ENCODE results near the gene WDR88. TPM values are rescaled to one million over a fixed set of nuclear protein-coding genes. Genes with fewer than 3 reads are reported as not detected.

WDR88 gene
- polyA plus RNA-seq, 3 donors, result not detected

DNA sequence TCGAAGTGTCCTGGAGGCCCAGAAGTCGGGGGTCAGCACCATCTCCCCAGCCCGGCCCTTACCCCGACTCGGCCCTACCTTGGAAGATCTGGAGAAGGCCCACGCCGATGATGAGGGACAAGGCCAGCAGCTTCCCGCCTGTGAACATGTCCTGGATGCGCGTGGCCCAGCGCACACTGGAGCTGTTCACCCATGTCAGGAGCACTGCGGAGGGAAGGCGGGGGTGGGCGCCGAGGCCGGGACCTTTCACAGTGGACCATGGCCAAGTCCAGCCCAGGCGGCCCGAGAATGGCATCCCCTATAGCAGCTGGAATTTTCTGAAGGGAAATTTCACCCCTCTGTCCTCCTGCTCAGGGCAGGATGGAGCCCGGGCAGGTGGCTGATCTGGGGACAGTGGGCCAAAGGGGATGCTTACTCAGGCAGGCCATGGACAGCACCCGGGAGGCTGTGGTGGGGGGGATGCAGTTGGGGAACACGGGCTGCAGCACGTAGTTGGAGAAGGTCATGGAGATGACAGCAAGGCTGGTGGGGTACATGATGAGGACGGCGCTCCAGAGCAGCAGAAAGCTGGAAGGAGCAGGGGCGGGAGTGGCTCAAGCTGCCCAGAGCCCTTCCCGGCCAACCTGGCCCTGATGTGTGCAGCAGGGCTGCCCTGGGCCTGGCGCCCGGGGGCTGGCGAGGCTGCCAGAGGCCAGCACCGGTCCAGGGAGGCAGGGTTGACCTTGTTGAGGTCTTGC, 80.7 kb downstream of the WDR88 start:
- H3K27ac Mint-ChIP-seq, result peak overlapping the region in 1 of 7 donors; percentile 68
- DNase-seq, result no peak
- Histone ChIP-seq H3K4me1 (ENCODE audit: control insufficient read depth in 1 of 2, insufficient read depth in 2 of 2, low read length in 2 of 2) (peaks cover 10 to 13% of the 10 kb centered on the region in 2 donors), H3K27me3 (ENCODE audit: control insufficient read depth in 2 of 2, insufficient read depth in 2 of 2, low read length in 2 of 2) (no peaks in the 10 kb centered on the region), H3K9ac (ENCODE audit: insufficient read depth, low read length, poor library complexity, severe bottlenecking) (no peak overlapping the region), H4K20me1 (ENCODE audit: insufficient read depth, low read length) (no peaks in the 10 kb centered on the region), H3K4me2 (replicated peaks; ENCODE audit: extremely low read depth, low read length, poor library complexity, severe bottlenecking) (no peak overlapping the region), H3K4me3 (replicated peaks in 1 of 3; ENCODE audit: low read depth in 2 of 3, low read length in 3 of 3) (no peak overlapping the region), H2AFZ (ENCODE audit: insufficient read depth, low read depth, low read length, poor library complexity, severe bottlenecking) (no peak overlapping the region), H3K36me3 (replicated peaks in 1 of 2; ENCODE audit: control insufficient read depth in 1 of 2, insufficient read depth in 2 of 2, low read length in 2 of 2) (peaks cover 3 to 4% of the 10 kb centered on the region in 2 donors), H3K27ac (ENCODE audit: low read depth in 1 of 2, low read length in 2 of 2) (no peak overlapping the region), H3K9me3 (replicated peaks in 1 of 2; ENCODE audit: control insufficient read depth in 1 of 2, insufficient read depth in 1 of 2, low read length in 2 of 2) (no peaks in the 10 kb centered on the region), H3K79me2 (ENCODE audit: insufficient read depth, low read length) (no peaks in the 10 kb centered on the region)
- intact Hi-C loops (cut with micrococcal nuclease), result no loop called here
- peaks cover 0 to 2% (median 0%) of the 10 kb centered on the region in 3 donors for H3K27me3 Mint-ChIP-seq (ENCODE audit: low read depth in 3 of 3)
- peaks cover 0 to 7% of the 10 kb centered on the region in 2 donors for H3K36me3 Mint-ChIP-seq
- no peaks in the 10 kb centered on the region for H3K9me3 Mint-ChIP-seq
- H3K4me3 Mint-ChIP-seq, result no peak overlapping the region
- peaks cover 10% of the 10 kb centered on the region for H3K4me1 Mint-ChIP-seq
- WGBS (ENCODE audit: insufficient coverage), result 94% methylated on average over 29 of the region's 30 CpGs
- TF ChIP-seq, protein P1, sequence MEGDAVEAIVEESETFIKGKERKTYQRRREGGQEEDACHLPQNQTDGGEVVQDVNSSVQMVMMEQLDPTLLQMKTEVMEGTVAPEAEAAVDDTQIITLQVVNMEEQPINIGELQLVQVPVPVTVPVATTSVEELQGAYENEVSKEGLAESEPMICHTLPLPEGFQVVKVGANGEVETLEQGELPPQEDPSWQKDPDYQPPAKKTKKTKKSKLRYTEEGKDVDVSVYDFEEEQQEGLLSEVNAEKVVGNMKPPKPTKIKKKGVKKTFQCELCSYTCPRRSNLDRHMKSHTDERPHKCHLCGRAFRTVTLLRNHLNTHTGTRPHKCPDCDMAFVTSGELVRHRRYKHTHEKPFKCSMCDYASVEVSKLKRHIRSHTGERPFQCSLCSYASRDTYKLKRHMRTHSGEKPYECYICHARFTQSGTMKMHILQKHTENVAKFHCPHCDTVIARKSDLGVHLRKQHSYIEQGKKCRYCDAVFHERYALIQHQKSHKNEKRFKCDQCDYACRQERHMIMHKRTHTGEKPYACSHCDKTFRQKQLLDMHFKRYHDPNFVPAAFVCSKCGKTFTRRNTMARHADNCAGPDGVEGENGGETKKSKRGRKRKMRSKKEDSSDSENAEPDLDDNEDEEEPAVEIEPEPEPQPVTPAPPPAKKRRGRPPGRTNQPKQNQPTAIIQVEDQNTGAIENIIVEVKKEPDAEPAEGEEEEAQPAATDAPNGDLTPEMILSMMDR (IDR thresholded peaks at IDR 0.05), result no peak

DNA sequence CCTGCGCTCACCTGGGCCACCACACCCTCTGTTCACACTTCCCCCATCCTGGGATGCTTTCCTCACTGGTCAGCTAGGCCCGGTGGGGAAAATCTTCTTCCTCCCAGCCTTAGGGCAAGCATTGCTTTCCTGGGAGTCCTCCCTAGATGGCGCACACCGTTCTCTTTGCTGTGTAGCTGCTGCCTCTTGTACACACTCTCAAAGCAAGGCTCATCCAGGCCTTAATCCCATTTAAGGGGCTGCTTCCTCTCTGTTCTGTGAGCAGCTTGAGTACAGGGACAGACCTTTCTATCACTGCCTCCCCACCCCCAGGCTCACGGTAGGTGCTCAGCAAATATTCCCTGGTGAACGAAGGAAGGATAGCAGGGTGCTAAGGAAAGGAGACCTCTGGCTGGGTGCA, 82.7 kb downstream of the WDR88 start:
- H3K9me3 ChIP-seq (replicated peaks in 1 of 2; ENCODE audit: control insufficient read depth in 1 of 2, insufficient read depth in 1 of 2, low read length in 2 of 2), result no peaks in the 10 kb centered on the region
- no peak overlapping the region for H2AFZ ChIP-seq (ENCODE audit: insufficient read depth, low read depth, low read length, poor library complexity, severe bottlenecking)
- no peaks in the 10 kb centered on the region for H3K27me3 ChIP-seq (ENCODE audit: control insufficient read depth in 2 of 2, insufficient read depth in 2 of 2, low read length in 2 of 2)
- H3K9ac ChIP-seq (ENCODE audit: insufficient read depth, low read length, poor library complexity, severe bottlenecking), result no peak overlapping the region
- no peaks in the 10 kb centered on the region for H3K79me2 ChIP-seq (ENCODE audit: insufficient read depth, low read length)
- TF ChIP-seq, protein P1 (IDR thresholded peaks at IDR 0.05), result no peak
- no peaks in the 10 kb centered on the region for H3K9me3 Mint-ChIP-seq
- no peak overlapping the region for H3K27ac Mint-ChIP-seq
- no peak overlapping the region for H3K4me2 ChIP-seq (replicated peaks; ENCODE audit: extremely low read depth, low read length, poor library complexity, severe bottlenecking)
- H3K4me3 ChIP-seq (replicated peaks in 1 of 3; ENCODE audit: low read depth in 2 of 3, low read length in 3 of 3), result no peak overlapping the region
- H3K4me1 Mint-ChIP-seq, result no peaks in the 10 kb centered on the region
- H3K27ac ChIP-seq (ENCODE audit: low read depth in 1 of 2, low read length in 2 of 2), result no peak overlapping the region
- intact Hi-C loops (cut with micrococcal nuclease), result no loop called here
- H3K36me3 ChIP-seq (replicated peaks in 1 of 2; ENCODE audit: control insufficient read depth in 1 of 2, insufficient read depth in 2 of 2, low read length in 2 of 2), result no peaks in the 10 kb centered on the region
- no peaks in the 10 kb centered on the region for H3K36me3 Mint-ChIP-seq
- no peak for DNase-seq
- peaks cover under 1 to 3% (median 3%) of the 10 kb centered on the region in 3 donors for H3K27me3 Mint-ChIP-seq (ENCODE audit: low read depth in 3 of 3)
- no peak overlapping the region for H3K4me3 Mint-ChIP-seq
- no peaks in the 10 kb centered on the region for H3K4me1 ChIP-seq (ENCODE audit: control insufficient read depth in 1 of 2, insufficient read depth in 2 of 2, low read length in 2 of 2)
- H4K20me1 ChIP-seq (ENCODE audit: insufficient read depth, low read length), result no peaks in the 10 kb centered on the region
- 64% methylated on average over 4 of the region's 6 CpGs for WGBS (ENCODE audit: insufficient coverage)
